NCI-H2081 (cell line): ENCODE data around the gene ASCC1.
A peak's percentile ranks its signal among the peaks of the same experiment; 100 is the strongest.

Source experiments
- DNase-seq, 2 experiments: peaks; one replicate each; lab custom pipeline; 2025; lab: John Stamatoyannopoulos, UW

The ASCC1 gene

DNA sequence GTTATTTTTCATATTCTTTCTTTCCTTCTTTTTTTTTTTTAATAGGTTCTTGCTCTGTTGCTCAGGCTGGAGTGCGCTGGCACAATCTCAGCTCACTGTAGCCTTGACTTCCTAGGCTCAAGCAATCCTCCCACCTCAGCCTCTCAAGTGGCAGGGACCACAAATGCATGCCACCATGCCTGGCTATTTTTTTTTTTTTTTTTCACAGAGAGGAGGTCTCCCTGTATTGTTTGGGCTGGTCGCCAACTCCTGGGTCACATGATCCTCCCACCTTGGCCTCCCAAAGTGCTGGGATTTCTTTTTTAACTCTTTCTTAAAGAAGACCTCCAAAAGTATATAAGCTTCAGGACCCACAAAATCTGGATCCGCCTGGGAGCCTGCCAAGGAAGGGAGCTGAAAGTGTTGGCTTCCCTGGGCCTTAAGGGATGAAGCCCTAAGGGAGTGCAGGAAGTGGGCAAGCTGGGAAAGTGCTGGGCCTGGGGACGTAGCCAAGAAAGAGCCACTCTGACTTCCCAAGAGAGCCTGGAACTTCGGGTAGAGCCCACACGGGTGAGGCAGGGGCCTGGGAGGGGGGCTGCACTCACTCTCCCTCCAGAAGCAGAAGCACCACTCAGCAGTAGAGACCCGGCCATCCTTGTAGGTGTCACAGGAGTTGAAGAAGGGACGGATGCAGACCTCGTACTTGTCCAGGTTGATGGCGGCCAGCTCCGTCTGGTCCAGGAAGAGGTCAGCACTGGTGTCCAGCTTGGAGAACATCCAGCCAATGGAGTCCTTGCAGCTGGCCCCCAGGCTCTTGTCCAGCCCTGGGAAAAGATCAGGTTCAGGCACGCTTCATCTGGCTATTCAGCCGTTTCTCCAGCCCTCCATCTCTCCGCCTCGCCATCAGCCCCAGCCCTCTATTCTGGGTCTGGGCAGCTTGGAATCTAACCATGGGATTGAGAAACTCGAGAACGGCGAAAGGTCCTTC is 149.5 kb downstream of the ASCC1 start:
- DNase-seq, result no peak

DNA sequence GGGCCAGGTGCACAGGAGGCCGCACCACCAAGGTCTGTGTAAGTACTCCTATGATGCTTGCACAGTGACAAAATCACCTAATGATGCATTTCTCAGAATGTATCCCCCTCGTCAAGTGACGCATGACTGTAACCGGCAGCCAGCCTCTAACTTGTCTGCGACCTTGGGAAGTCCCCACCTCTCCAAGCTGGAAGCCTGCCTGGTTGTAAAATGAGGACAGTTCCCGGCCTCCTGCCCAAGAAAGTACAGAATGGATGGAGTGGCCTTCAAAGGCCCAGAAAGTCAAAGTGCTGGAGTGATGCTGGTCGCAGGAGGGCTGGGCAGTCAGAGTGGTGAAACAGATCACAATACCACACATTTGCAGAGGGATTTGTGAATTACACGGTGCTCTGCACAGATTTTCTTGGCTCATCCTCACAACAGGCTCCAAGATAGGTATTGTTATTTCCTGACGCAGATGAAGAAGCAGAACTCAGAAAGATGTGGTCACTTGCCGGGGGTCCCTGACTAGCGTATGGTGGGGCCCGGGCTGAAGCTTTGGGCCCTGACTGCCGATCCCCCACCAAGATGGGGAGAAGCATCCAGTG is 150.5 kb downstream of the ASCC1 start:
- no peak for DNase-seq

GRCh38 chr10:72063703-72064391 is 152.2 kb downstream of the ASCC1 start:
- DNase-seq, result no peak

DNA sequence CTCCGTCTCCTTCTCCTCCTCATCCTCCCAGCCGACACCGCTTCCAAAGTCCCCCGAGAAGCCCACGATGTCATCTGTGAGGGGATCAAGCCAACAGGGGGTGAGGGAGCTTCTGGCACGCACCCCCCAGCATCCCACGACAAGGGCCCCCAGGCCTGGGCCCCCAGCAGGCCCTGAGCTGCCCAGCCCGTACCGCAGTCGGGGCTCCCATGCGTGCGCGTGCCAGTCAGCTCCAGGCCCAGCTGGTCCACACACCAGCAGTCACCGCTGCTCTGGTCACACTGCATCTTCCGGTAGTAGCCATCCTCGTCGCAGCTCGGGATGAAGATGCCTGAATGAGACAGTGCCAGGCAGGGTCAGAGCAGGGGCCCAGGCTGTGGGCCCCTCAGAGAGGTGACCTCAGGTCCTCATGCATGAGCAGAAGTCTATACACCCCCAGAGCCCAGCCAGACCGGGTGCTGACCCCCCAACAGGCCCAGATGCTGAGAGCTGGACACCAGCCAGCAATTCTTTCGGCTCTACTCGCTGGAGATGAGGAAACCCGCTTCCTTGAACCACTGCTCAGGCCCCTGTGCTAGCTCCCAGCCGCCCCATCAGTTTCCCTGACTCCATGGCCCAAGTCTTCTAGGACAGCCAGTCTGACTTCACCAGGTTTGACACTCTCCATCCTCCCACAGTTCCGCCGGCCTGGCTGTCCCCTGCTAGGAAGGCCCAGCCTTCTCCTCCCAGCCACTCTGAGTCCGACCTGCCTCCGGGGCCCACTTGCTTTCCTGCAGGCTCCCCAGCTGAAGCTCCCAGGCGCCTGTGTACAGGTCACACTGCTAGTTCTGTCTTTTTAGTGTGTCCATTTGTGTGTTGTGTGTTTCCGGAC is 153.0 kb downstream of the ASCC1 start:
- DNase-seq, result no peak

GRCh38 chr10:72062382-72062781 is 153.7 kb downstream of the ASCC1 start:
- no peak for DNase-seq

DNA sequence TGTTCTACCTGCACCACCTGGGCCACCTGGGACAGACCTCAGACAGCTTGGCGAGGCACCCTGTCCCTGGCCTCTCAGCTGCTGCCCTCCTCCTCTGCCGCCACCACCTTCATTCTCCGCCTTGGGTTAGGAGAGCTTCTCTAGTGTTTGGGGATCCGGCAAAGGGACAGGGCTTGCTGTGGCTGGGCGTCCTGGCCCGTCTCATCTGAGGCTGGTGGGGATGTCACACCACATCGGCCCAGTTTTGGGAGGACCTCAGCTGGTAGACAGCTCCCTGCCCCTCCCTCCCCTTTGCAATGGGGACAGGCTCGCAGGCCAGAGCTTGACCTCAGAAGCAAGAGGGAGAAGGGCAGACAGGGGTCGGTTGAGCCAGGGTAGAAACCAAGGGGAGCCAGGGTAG is 154.1 kb downstream of the ASCC1 start:
- DNase-seq, result no peak

DNA sequence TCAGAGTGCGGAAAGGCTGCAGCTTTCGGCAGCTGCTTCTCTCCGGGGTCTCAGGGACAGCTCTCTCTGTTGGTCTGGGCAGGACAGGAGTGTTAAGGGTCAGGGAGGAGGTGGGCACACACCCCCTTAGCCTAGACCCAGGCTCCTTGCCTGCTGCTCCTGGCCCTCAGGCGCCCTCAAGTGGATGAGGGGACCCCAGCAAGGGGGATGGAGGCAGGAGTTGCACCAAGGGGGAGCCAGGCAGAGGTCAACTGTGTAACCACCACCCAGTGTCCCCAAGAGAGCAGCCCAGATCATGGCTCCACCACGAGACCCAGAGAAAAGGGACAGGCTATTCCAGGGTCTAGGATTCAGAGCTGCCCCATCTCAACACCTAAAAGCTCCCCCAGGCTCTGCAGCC is 154.6 kb downstream of the ASCC1 start:
- DNase-seq, result no peak

- DNase-seq, result no peak
Observed at GRCh38 chr10:72059843-72060822, 155.9 kb downstream of the ASCC1 start.

DNA sequence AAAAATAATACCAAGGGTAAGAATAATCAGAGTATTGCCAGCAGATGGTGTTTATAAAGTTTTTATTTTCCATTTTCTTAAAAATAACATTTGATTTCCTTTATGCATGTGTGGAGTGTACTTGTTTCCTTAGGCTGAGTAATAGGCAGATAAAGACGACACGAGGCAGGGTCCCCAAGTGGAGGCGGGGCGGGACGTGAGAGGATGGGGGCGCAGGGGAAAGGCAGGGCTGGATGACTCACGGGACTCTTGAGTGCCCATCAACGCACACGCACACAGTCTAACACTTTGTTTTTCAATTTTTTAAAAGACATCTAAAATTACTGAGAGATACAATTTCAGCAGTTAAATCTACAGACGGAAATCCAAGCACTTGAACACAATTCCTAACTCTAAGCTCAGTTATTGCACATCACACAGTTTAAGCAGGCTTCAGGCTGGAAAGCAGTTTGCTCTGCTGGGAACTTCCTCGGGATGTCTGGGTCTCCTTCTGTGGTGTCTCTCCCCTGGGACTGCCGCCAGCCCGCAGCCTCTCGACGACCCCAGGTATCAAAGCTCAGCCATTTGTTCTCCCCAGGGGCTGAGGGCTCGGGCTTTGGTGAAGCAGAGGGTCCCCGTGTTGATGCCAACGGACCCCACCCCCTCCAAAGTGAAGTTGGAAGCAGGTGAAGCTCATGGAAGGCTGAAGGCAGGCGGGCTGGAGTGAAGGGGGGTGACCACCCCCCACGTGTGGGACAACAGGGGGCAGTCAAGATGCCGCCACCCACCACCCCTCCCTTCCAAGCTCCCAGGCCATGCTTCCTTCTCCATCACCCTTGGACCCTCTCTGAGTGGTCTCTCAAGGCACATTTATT is 156.9 kb downstream of the ASCC1 start:
- DNase-seq, result no peak

- DNase-seq, result no peak
Observed at GRCh38 chr10:72058347-72058898, 157.7 kb downstream of the ASCC1 start.

GRCh38 chr10:72056932-72057751 is 158.9 kb downstream of the ASCC1 start:
- DNase-seq, result no peak

DNA sequence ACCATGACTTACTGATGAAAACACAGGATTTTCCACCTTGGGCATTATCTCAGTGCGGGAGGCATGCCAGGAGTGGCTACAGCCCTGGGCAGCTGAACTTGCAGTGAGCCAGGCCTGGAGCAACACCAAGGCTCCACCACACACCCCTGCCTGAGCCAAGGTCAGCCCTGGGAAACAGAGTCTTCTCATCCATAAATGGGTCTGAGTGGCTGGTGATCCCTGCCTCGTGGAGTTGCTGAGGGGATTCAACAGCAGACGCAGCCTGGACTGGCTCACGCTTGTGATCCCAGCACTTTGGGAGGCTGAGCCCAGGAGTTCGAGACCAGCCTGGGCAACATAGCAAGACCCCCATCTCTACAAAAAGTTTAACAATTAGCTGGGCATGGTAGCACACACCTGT is 160.0 kb downstream of the ASCC1 start:
- no peak for DNase-seq

DNA sequence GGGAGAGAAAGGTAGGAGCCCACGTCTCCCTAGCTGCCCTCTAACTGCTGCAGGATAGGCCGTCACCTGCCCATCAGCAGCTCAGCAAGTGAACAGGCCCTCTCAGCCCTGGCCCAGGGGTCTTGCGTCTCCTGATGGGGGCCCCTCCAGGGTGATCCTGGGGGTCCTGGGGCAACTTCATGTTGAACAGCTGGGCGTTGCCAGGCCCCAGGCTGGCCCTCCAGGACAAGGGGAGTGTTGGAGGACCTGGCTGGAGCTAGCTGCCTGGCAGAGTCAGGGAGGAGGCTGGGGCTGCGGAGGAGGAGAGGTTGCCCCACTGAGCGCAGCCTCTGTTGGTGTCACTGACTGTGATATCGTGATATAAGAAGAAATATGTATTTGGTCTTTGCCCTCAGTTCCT is 162.4 kb downstream of the ASCC1 start:
- no peak for DNase-seq

DNA sequence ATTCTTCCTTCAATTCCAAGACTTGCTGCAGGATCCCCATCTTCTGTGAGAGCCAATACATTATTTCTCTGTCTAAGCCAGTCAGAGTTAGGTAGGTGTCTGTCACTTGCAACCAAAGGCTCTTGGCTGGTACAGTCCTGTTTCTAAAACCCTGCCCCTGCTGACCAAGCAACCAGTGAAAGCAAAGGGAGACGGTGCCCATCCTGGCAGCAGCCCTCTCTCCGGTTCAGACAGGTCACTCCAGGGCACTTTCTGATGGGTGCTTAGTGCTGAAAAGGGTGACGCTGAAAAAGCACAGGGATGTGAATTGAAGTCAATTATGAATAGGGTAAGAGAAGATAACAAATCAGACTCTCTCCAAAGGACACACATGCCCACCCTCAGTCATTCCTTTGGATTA is 165.2 kb downstream of the ASCC1 start:
- no peak for DNase-seq

DNA sequence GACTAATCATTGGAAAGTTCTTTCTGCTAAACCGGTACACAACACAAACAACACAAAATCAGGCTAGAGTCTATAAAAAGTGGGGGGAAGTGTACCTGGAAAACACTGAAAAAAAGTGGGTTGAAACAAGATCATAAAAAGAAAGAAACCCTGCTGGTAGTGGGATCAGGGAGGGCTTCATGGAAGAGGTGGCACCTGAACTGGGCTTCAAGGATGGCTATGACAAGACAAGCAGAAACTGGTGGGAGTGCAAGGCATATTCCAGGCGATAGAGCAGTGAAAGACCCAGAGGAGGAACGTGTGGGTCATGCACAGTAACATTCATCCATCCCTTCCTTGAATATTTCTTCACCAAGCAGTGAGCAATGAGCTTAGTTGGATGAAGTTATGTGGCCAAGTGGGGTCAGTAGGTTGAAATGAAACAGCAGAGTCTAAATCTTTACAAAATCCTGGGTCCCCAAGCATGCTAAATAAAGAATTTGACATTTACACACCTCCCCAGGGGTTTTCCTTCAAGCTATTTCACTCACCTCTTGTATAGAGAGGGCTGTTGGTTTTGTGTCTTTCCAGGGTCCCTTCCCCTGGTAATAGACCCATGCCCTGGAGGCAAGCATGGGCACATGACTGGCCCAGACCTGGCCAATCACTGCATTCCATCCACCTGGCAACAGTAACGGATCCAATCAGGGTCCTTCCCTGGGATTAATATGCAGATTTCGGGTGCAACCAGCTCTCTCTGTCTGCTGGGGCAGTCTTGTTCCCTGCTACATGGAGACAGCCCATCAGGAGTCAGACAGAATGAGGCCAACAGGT is 165.9 kb downstream of the ASCC1 start:
- peak in 1 of 2 experiments; percentile 6 for DNase-seq

DNA sequence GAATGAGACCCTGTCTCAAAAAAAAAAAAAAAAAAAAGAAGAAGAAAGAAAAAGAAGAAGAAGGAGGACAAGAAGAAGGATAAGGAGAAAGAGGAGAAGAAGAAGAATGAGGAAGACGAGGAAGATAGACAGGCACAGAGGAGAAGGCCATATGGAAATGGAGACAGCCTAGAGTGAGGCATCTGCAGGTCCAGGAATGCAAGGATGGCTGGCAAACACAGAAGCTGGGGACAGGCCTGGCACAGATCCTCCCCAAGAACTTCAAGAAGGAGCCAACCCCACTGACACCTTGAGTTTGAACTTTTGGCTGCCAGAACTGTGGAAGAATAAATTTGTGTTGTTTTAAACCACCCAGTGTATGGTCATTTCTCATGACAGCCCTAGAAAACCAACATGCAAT is 166.6 kb downstream of the ASCC1 start:
- DNase-seq, result no peak

DNA sequence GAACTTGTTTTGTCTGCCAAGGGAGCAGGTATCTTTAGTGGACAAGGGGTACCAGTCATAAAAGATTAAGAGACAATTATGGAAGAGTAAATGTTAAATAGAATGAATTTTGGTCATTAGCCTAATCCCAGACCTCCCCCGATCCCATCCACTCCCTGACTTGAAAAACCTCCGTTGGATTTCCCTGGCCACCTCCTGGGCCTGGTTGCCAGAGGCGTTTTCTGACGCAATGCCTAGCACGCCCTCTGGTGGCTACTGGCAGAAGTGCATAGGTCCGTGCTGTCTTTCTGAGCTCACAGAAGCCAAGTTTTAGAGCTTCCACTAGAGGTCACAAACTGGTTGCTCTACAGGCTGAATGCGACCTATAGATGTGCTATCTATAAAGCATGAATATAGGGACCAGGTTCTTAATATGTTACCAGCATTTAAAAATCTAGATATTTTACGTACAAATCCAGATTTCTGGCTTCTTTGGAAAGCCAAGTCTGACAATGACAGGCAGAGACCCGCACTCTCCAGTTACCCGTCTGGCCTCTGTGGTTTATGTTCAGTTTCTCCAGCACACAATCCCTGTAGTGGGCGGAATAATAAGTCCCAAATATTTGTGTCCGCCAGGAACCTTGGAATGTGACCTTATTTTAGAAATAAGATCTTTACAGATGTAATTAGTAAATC is 167.5 kb downstream of the ASCC1 start:
- DNase-seq, result peak; percentile 83 to 88
